Mesenchymal stem cell (in vitro differentiated cells and primary cell): Measurements from ENCODE around the gene TMEM143.
"Not testable (repeated sequence)": the region's sequence is repeated elsewhere in the genome, so short reads cannot be mapped to it uniquely, and the experiment has no call there.

Experiments used
- DNase-seq: peaks from one replicate; pipeline ENCODE4 v3.0.0-alpha.2; 2013
- H2AFZ ChIP-seq: one replicate; pipeline ENCODE4 v1.6.1; 2013; ENCODE audit warnings: low read depth, mild to moderate bottlenecking, control low read depth, inconsistent platforms, low read length, moderate library complexity
- H2AK5ac ChIP-seq: 2 replicates; pipeline ENCODE4 v1.6.1; 2013; ENCODE audit warnings: low read length, moderate library complexity, mild to moderate bottlenecking, inconsistent platforms; ENCODE audit not compliant: severe bottlenecking
- H2BK120ac ChIP-seq: one replicate; pipeline ENCODE4 v1.6.1; 2013; ENCODE audit warnings: low read depth, mild to moderate bottlenecking, inconsistent platforms, low read length, moderate library complexity
- H2BK12ac ChIP-seq, 2 experiments: one replicate each; pipeline ENCODE4 v1.6.1; 2013; ENCODE audit warnings: inconsistent platforms in 2 of 2, low read length in 2 of 2, mild to moderate bottlenecking in 2 of 2, moderate library complexity in 2 of 2, control low read depth in 1 of 2
- H2BK15ac ChIP-seq: one replicate; pipeline ENCODE4 v1.6.1; 2013; ENCODE audit warnings: mild to moderate bottlenecking, low read depth, inconsistent platforms; ENCODE audit not compliant: poor library complexity, severe bottlenecking
- H2BK5ac ChIP-seq: 2 replicates; pipeline ENCODE4 v1.6.1; 2013; ENCODE audit warnings: low read depth, mild to moderate bottlenecking, low read length, control low read depth, inconsistent platforms; ENCODE audit not compliant: poor library complexity, severe bottlenecking
- H3K14ac ChIP-seq, 2 experiments: one replicate each; pipeline ENCODE4 v1.6.1; 2013; ENCODE audit warnings: inconsistent platforms in 2 of 2, low read length in 2 of 2, control low read depth in 1 of 2, mild to moderate bottlenecking in 1 of 2, moderate library complexity in 1 of 2
- H3K18ac ChIP-seq, 2 experiments: one replicate each; pipeline ENCODE4 v1.6.1; 2013; ENCODE audit warnings: inconsistent platforms in 2 of 2, low read length in 2 of 2, control low read depth in 1 of 2, low read depth in 1 of 2, mild to moderate bottlenecking in 1 of 2
- H3K23ac ChIP-seq, 2 experiments: one replicate each; pipeline ENCODE4 v1.6.1; 2013; ENCODE audit warnings: inconsistent platforms in 2 of 2, low read length in 2 of 2, mild to moderate bottlenecking in 2 of 2, moderate library complexity in 2 of 2, control low read depth in 1 of 2
- H3K27ac ChIP-seq: 2 replicates; pipeline ENCODE4 v1.5.1; 2013; ENCODE audit warnings: mild to moderate bottlenecking, moderate library complexity, low read length, control low read depth, inconsistent platforms; ENCODE audit not compliant: poor library complexity, severe bottlenecking
- H3K27me3 ChIP-seq, 2 experiments: 2 replicates each; pipeline versions ENCODE4 v1.6.1 to v1.7.0; 2013; ENCODE audit warnings: low read length in 2 of 2, mild to moderate bottlenecking in 2 of 2, moderate library complexity in 2 of 2, control low read depth in 1 of 2, inconsistent platforms in 1 of 2; ENCODE audit not compliant: control insufficient read depth in 1 of 2, insufficient read depth in 1 of 2
- H3K36me3 ChIP-seq, 2 experiments: 2 replicates each; pipeline versions ENCODE4 v1.6.1 to v1.7.0; 2013; ENCODE audit warnings: low read length in 2 of 2, control low read depth in 1 of 2, inconsistent platforms in 1 of 2, low read depth in 1 of 2, mild to moderate bottlenecking in 1 of 2; ENCODE audit not compliant: insufficient read depth in 2 of 2, control insufficient read depth in 1 of 2
- H3K4ac ChIP-seq, 2 experiments: one replicate each; pipeline ENCODE4 v1.6.1; 2013; ENCODE audit warnings: inconsistent platforms in 2 of 2, low read length in 2 of 2, mild to moderate bottlenecking in 2 of 2, moderate library complexity in 2 of 2, control low read depth in 1 of 2, low read depth in 1 of 2
- H3K4me1 ChIP-seq: 2 replicates; pipeline ENCODE4 v1.6.1; 2013; ENCODE audit warnings: low read depth, low read length, control low read depth; ENCODE audit not compliant: control insufficient read depth, insufficient read depth
- H3K4me2 ChIP-seq: 2 replicates; pipeline ENCODE4 v1.6.1; 2013; ENCODE audit warnings: low read length, mild to moderate bottlenecking, inconsistent platforms; ENCODE audit not compliant: poor library complexity, severe bottlenecking
- H3K4me3 ChIP-seq, 2 experiments: 2 replicates each; pipeline versions ENCODE4 v1.5.1 to v1.7.0; 2013; ENCODE audit warnings: low read length in 2 of 2, mild to moderate bottlenecking in 2 of 2, control low read depth in 1 of 2, low read depth in 1 of 2; ENCODE audit not compliant: insufficient read depth in 1 of 2
- H3K79me1 ChIP-seq: replicated peaks from 2 replicates; pipeline ENCODE4 v1.6.1; 2013; ENCODE audit warnings: mild to moderate bottlenecking, control low read depth, low read length, inconsistent platforms; ENCODE audit not compliant: poor library complexity, severe bottlenecking
- H3K9ac ChIP-seq: 2 replicates; pipeline ENCODE4 v1.7.0; 2013; ENCODE audit warnings: mild to moderate bottlenecking, low read length, moderate library complexity
- H3K9me3 ChIP-seq: 2 replicates; pipeline ENCODE4 v1.7.0; 2013; ENCODE audit warnings: mild to moderate bottlenecking, low read length; ENCODE audit not compliant: control insufficient read depth
- H4K8ac ChIP-seq: one replicate; pipeline ENCODE4 v1.6.1; 2013; ENCODE audit warnings: inconsistent platforms, mild to moderate bottlenecking, low read length, moderate library complexity
- H4K91ac ChIP-seq: one replicate; pipeline ENCODE4 v1.6.1; 2013; ENCODE audit warnings: mild to moderate bottlenecking, low read length, inconsistent platforms
- WGBS: methylation state at CpG from one replicate; pipeline ENCODE4 v1.1.7; 2013; ENCODE audit warnings: mixed read lengths; 5-methylcytosine and 5-hydroxymethylcytosine counted together

The TMEM143 gene

DNA sequence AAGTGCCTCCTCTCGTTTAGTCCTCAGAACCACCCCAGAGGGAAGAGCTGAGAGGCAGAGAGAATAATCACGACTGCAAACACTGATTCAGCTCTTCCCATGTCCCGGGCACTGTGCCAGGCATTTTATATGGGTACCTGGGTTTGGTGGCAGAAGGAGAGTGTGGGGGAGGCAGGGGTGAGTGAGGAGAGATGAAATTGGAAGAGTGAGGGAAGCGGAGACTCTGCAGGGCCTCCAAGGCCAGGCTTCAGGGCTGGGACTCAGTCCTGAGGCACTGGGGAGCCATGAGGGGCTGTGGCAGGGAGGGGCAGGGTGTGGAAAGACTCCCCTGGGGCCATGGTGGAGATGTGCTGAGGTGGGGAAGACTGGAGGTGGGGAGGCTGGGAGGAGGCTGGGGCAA is 9.2 kb upstream of the TMEM143 start:
- H3K4ac ChIP-seq, result no peak overlapping the region
- no peak overlapping the region for H2AFZ ChIP-seq
- no peak overlapping the region for H3K18ac ChIP-seq
- no peaks in the 10 kb centered on the region for H3K27me3 ChIP-seq
- H3K23ac ChIP-seq, result no peak overlapping the region
- H2BK15ac ChIP-seq, result no peak overlapping the region
- no peak for DNase-seq
- H2BK12ac ChIP-seq, result no peak overlapping the region
- 90% methylated on average over 4 of the region's 4 CpGs for WGBS
- H3K14ac ChIP-seq, result no peak overlapping the region
- H2BK120ac ChIP-seq, result no peak overlapping the region
- H3K9ac ChIP-seq, result no peak overlapping the region
- no peak overlapping the region for H3K4me2 ChIP-seq
- H3K9me3 ChIP-seq, result no peaks in the 10 kb centered on the region
- H4K91ac ChIP-seq, result no peak overlapping the region
- H3K4me1 ChIP-seq, result no peaks in the 10 kb centered on the region
- H3K79me1 ChIP-seq, result no peaks in the 10 kb centered on the region
- no peak overlapping the region for H2AK5ac ChIP-seq
- H3K36me3 ChIP-seq, result no peaks in the 10 kb centered on the region
- no peak overlapping the region for H3K4me3 ChIP-seq
- H2BK5ac ChIP-seq, result no peak overlapping the region
- no peak overlapping the region for H4K8ac ChIP-seq
- no peak overlapping the region for H3K27ac ChIP-seq

DNA sequence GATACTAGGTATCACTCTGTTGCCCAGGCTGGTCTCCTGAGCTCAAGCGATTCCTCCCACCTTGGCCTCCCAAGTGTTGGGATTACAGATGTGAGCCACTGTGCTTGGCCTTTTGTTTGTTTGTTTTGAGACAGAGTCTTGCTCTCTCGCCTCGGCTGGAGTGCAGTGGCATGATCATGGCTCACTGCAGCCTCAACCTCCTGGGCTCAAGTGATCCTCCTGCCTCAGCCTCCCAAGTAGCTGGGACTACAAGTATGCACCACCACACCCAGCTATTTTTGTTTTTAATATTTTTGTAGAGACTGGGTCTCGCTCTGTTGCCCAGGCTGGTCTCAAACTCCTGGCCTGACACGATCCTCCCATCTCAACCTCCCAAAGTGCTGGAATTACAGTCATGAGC is 8.0 kb upstream of the TMEM143 start:
- peak overlapping the region in 1 of 2 experiments; percentile 3 for H2BK12ac ChIP-seq
- H3K18ac ChIP-seq, H3K23ac ChIP-seq, H2AFZ ChIP-seq, H3K9ac ChIP-seq, H3K4me3 ChIP-seq, H2AK5ac ChIP-seq, H3K4me1 ChIP-seq, H3K9me3 ChIP-seq, H3K27me3 ChIP-seq, H3K79me1 ChIP-seq, DNase-seq, H3K4me2 ChIP-seq, H2BK5ac ChIP-seq, H3K4ac ChIP-seq, H3K36me3 ChIP-seq, H2BK15ac ChIP-seq, H4K8ac ChIP-seq, H4K91ac ChIP-seq, H3K14ac ChIP-seq, H3K27ac ChIP-seq, H2BK120ac ChIP-seq: not testable (repeated sequence)
- 97% methylated on average over 5 of the region's 5 CpGs for WGBS

DNA sequence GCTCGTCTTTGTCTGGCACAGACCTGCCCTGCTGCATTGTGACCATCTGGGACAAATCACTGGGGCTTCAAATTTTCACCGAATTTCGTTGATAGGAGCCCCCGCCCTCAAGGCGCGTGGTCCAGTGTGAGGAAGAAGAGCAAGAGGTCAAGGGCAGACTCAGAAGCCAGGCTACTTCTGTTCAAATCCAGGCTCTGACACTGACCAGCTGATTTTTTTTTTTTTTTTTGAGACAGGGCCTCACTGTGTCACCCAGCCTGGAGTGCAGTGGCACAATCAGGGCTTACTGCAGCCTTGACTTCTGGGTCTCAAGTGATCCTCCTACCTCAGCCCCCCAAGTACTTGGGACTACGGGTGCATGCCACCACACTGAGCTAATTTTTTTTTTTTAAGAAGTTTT is 7.6 kb upstream of the TMEM143 start:
- DNase-seq, result no peak
- Histone ChIP-seq H2BK12ac (no peak overlapping the region), H3K9me3 (no peaks in the 10 kb centered on the region), H3K4me3 (no peak overlapping the region), H3K18ac (no peak overlapping the region), H4K8ac (no peak overlapping the region), H3K4me1 (no peaks in the 10 kb centered on the region), H4K91ac (no peak overlapping the region), H3K4ac (no peak overlapping the region), H3K27ac (no peak overlapping the region), H2BK5ac (no peak overlapping the region), H2BK120ac (no peak overlapping the region), H2AFZ (no peak overlapping the region), H2BK15ac (no peak overlapping the region), H2AK5ac (no peak overlapping the region), H3K4me2 (no peak overlapping the region), H3K79me1 (no peaks in the 10 kb centered on the region), H3K27me3 (no peaks in the 10 kb centered on the region), H3K23ac (no peak overlapping the region), H3K14ac (no peak overlapping the region), H3K36me3 (no peaks in the 10 kb centered on the region), H3K9ac (no peak overlapping the region)
- 77% methylated on average over 7 of the region's 7 CpGs for WGBS

DNA sequence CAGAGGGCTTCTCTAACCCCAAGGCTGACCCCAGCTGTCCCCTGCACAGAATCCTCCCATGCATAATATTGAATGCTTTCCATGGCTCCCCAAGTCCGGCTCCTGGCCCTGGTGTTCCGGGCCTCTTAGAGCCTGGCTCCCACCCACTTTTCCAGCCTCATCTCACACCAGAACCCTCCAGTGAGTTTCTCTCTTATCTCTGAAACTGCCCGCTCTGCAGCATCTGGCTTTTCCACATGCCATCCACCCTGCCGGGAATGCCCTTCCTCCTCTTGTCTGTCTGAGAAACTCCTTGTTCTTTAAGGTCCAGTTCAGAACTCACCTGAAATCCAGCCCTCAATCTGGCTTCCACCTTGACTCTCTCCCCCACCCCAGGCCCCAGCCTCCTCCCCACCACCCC is 7.2 kb upstream of the TMEM143 start:
- Histone ChIP-seq H3K4ac (no peak overlapping the region), H3K9ac (no peak overlapping the region), H3K4me3 (no peak overlapping the region), H4K91ac (no peak overlapping the region), H4K8ac (no peak overlapping the region), H3K36me3 (no peaks in the 10 kb centered on the region), H3K4me1 (no peaks in the 10 kb centered on the region), H2BK5ac (no peak overlapping the region), H3K18ac (no peak overlapping the region), H3K14ac (no peak overlapping the region), H3K4me2 (no peak overlapping the region), H3K27ac (no peak overlapping the region), H3K79me1 (no peaks in the 10 kb centered on the region), H2BK12ac (no peak overlapping the region), H3K23ac (no peak overlapping the region), H3K27me3 (no peaks in the 10 kb centered on the region), H2AFZ (no peak overlapping the region), H2BK15ac (no peak overlapping the region), H2BK120ac (no peak overlapping the region), H3K9me3 (no peaks in the 10 kb centered on the region), H2AK5ac (no peak overlapping the region)
- no peak for DNase-seq
- 88% methylated on average over 4 of the region's 4 CpGs for WGBS
